ENCODE measurements around the gene SUPT20H. TPM values are rescaled to one million over a fixed set of nuclear protein-coding genes. Genes with fewer than 3 reads are reported as not detected.

The SUPT20H gene
- total and polyA plus RNA-seq, 2 of the 4 experiments (the other 2 are of a cell fraction) = 46.6 to 55.1 TPM

DNA sequence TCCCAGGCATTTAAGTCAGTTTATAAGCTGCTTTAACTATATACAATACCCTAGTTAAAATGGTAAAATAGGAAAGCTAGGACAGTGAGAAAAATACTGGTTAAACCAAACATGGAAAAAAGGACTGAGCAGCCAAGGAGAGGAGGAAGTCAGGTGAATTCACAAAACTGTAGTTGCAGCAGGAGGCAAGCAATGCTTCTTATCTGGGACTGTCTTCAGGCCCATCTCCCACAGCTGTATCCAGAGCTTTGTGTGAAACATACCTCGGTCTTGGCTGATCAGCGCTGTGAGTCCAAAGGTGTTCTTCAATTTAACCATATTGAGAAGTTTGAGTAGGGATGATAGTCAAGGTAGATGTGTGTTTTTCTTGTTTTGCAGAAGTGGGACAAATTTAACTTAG, 15.7 kb upstream of the SUPT20H start:
- H2AK9ac ChIP-seq (replicated peaks; ENCODE audit: low read depth, low read length, poor library complexity) = no peak overlapping the region
- no peak overlapping the region for H2BK120ac ChIP-seq (ENCODE audit: low read depth, low read length)
- no peak overlapping the region for H2AK5ac ChIP-seq (ENCODE audit: low read depth, low read length)
- H3K56ac ChIP-seq (ENCODE audit: extremely low read depth, insufficient read depth, low read length) = no peak overlapping the region
- TF ChIP-seq CEBPB (IDR thresholded peaks at IDR 0.05; ENCODE audit: low read depth, low read length) = no peak
- no peak for TF ChIP-seq FOS (IDR thresholded peaks at IDR 0.05; ENCODE audit: low read depth, low read length)
- TF ChIP-seq NFE2L2 (IDR thresholded peaks at IDR 0.05; ENCODE audit: low read depth, low read length) = no peak
- TF ChIP-seq RCOR1 (IDR thresholded peaks at IDR 0.05; ENCODE audit: insufficient replicate concordance, low read length) = no peak
- no peak for TF ChIP-seq MAFK (IDR thresholded peaks at IDR 0.05; ENCODE audit: low read depth, low read length)
- TF ChIP-seq CHD1 (IDR thresholded peaks at IDR 0.05; ENCODE audit: low read depth, low read length) = no peak
- no peak for TF ChIP-seq POLR2A (IDR thresholded peaks at IDR 0.05; ENCODE audit: low read depth, low read length)
- TF ChIP-seq, protein P1, sequence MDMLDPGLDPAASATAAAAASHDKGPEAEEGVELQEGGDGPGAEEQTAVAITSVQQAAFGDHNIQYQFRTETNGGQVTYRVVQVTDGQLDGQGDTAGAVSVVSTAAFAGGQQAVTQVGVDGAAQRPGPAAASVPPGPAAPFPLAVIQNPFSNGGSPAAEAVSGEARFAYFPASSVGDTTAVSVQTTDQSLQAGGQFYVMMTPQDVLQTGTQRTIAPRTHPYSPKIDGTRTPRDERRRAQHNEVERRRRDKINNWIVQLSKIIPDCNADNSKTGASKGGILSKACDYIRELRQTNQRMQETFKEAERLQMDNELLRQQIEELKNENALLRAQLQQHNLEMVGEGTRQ (IDR thresholded peaks at IDR 0.05; ENCODE audit: low read depth, low read length) = no peak
- TF ChIP-seq MXI1 (IDR thresholded peaks at IDR 0.05; ENCODE audit: borderline replicate concordance, low read depth, low read length) = no peak
- TF ChIP-seq MAZ (IDR thresholded peaks at IDR 0.05; ENCODE audit: borderline replicate concordance, low read depth, low read length) = no peak
- TF ChIP-seq, protein P2, sequence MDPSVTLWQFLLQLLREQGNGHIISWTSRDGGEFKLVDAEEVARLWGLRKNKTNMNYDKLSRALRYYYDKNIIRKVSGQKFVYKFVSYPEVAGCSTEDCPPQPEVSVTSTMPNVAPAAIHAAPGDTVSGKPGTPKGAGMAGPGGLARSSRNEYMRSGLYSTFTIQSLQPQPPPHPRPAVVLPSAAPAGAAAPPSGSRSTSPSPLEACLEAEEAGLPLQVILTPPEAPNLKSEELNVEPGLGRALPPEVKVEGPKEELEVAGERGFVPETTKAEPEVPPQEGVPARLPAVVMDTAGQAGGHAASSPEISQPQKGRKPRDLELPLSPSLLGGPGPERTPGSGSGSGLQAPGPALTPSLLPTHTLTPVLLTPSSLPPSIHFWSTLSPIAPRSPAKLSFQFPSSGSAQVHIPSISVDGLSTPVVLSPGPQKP (IDR thresholded peaks at IDR 0.05; ENCODE audit: borderline replicate concordance, low read depth, low read length) = no peak
- TF ChIP-seq SMC3 (IDR thresholded peaks at IDR 0.05; ENCODE audit: low read depth, low read length) = no peak
- TF ChIP-seq RFX5 (IDR thresholded peaks at IDR 0.05; ENCODE audit: low read depth, low read length) = no peak
- TF ChIP-seq, protein P3, sequence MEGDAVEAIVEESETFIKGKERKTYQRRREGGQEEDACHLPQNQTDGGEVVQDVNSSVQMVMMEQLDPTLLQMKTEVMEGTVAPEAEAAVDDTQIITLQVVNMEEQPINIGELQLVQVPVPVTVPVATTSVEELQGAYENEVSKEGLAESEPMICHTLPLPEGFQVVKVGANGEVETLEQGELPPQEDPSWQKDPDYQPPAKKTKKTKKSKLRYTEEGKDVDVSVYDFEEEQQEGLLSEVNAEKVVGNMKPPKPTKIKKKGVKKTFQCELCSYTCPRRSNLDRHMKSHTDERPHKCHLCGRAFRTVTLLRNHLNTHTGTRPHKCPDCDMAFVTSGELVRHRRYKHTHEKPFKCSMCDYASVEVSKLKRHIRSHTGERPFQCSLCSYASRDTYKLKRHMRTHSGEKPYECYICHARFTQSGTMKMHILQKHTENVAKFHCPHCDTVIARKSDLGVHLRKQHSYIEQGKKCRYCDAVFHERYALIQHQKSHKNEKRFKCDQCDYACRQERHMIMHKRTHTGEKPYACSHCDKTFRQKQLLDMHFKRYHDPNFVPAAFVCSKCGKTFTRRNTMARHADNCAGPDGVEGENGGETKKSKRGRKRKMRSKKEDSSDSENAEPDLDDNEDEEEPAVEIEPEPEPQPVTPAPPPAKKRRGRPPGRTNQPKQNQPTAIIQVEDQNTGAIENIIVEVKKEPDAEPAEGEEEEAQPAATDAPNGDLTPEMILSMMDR (conservative IDR thresholded peaks at IDR 0.05; ENCODE audit: low read depth, low read length) = no peak
- no peak for TF ChIP-seq RAD21 (IDR thresholded peaks at IDR 0.05; ENCODE audit: low read length)
- no peak for TF ChIP-seq BHLHE40 (IDR thresholded peaks at IDR 0.05; ENCODE audit: low read depth, low read length)
- ATAC-seq (ENCODE audit: low read depth) = no peak
- no peaks in the 10 kb centered on the region for H3K79me1 ChIP-seq (ENCODE audit: low read depth in 1 of 2, low read length in 2 of 2)
- no CpG with 5 or more reads among the region's 2 CpGs for WGBS, 2 experiments (ENCODE audit: extremely low coverage in 2 of 2, insufficient read length in 1 of 2)
- no peak overlapping the region for H2AFZ ChIP-seq (replicated peaks; ENCODE audit: low read length, poor library complexity)
- no peaks in the 10 kb centered on the region for H3K9me1 ChIP-seq (ENCODE audit: insufficient read depth, low read length)
- H3K18ac ChIP-seq (ENCODE audit: low read depth, low read length) = no peak overlapping the region
- H3K9ac ChIP-seq (ENCODE audit: low read depth, low read length) = no peak overlapping the region
- H3K4ac ChIP-seq (ENCODE audit: low read depth, low read length) = no peak overlapping the region
- in situ Hi-C loops (cut with MboI; ENCODE audit: low sequenced_read_pairs) = loop anchor here (25.0 kb wide), 2 partner anchors 962 to 1137 kb away; no protein-coding TSS in a partner anchor
- intact Hi-C loops (cut with micrococcal nuclease) = loop anchor here (10.0 kb wide), 1 partner anchor 970 kb away; no protein-coding TSS in a partner anchor
- ChIA-PET CTCF (no interaction called here), POLR2A (ENCODE audit: unreplicated experiment) (no interaction called here)
- H3K27ac ChIP-seq (ENCODE audit: insufficient read depth, low read length) = no peak overlapping the region
- no peak overlapping the region for H3K23ac ChIP-seq (ENCODE audit: low read depth, low read length)
- no peaks in the 10 kb centered on the region for H3K9me3 ChIP-seq (ENCODE audit: control insufficient read depth, insufficient read depth, low read length)
- H2BK15ac ChIP-seq (ENCODE audit: low read depth, low read length) = no peak overlapping the region
- H3K4me3 ChIP-seq (ENCODE audit: insufficient read depth, low read depth, low read length) = no peak overlapping the region
- H4K8ac ChIP-seq (ENCODE audit: low read depth in 2 of 2, low read length in 2 of 2) = no peak overlapping the region
- no peak overlapping the region for H3K4me2 ChIP-seq (ENCODE audit: low read depth, low read length)
- H3K14ac ChIP-seq (replicated peaks; ENCODE audit: low read depth, low read length) = no peak overlapping the region
- no peak for DNase-seq
- H4K91ac ChIP-seq (ENCODE audit: insufficient read depth, low read depth, low read length) = no peak overlapping the region
- H2BK5ac ChIP-seq (ENCODE audit: low read depth, low read length, poor library complexity, severe bottlenecking) = no peak overlapping the region
- no TSS peak for BruUV-seq (replicated peaks)
- H4K20me1 ChIP-seq (ENCODE audit: insufficient read depth, low read length) = no peaks in the 10 kb centered on the region
- H4K5ac ChIP-seq (ENCODE audit: low read depth, low read length) = no peak overlapping the region
- dilution Hi-C loops (cut with HindIII; ENCODE audit: low sequenced_read_pairs, unreplicated experiment) = no loop called here
- no peaks in the 10 kb centered on the region for H3K27me3 ChIP-seq (ENCODE audit: control insufficient read depth, insufficient read depth, low read length)
- no peak overlapping the region for H2BK20ac ChIP-seq (ENCODE audit: low read depth, low read length)
- 0 out of 2 replicates have a peak, but pooled peaks cover 3% of the 10 kb centered on the region for H3K4me1 ChIP-seq (ENCODE audit: control insufficient read depth, insufficient read depth, low read length)
- H3K36me3 ChIP-seq (ENCODE audit: control insufficient read depth, insufficient read depth, low read length) = no peaks in the 10 kb centered on the region

Data from IMR-90 (cell line).